GM21717 (cell line): Measurements from ENCODE around the gene FLVCR1.
"Not testable (repeated sequence)": the region's sequence is repeated elsewhere in the genome, so short reads cannot be mapped to it uniquely, and the experiment has no call there.

Source experiments
- ATAC-seq: cut with Tn5 transposase; IDR thresholded peaks from one replicate; pipeline ENCODE4 v1.9.1; 2021; ENCODE audit warnings: mild to moderate bottlenecking, moderate library complexity; ENCODE audit not compliant: unreplicated experiment

Gene FLVCR1

GRCh38 chr1:212857992-212858460 lies at the start of gene FLVCR1:
Gene FLVCR1 (plus strand): TSS chr1:212858275. CDS start chr1:212858453, 178 bp downstream.
- peak; percentile 98 for ATAC-seq

- ATAC-seq = no peak
Observed at GRCh38 chr1:212814537-212815334, 43.3 kb upstream of the FLVCR1 start.

GRCh38 chr1:212816567-212817278 lies 41.4 kb upstream of the FLVCR1 start:
- no peak for ATAC-seq

DNA sequence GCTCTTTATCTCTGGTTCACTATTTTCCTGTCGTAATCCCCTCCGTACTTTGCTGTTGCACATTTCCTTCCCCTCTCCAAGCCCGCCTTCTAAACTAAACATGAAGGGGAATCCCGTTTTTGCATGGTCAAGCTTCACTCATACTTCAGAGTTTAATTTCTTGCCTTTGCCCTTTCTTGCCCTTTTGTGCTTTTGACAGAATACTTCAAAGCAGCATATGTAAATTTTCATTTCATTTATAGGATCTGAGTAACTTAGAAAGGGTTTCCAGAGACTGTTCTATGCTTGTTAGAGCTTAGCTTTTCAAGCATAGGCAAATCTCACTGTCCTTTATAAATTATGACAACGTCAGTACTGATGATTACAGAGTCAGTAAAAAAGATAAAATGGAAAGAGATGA lies 38.3 kb upstream of the FLVCR1 start:
- ATAC-seq = peak; percentile 78

DNA sequence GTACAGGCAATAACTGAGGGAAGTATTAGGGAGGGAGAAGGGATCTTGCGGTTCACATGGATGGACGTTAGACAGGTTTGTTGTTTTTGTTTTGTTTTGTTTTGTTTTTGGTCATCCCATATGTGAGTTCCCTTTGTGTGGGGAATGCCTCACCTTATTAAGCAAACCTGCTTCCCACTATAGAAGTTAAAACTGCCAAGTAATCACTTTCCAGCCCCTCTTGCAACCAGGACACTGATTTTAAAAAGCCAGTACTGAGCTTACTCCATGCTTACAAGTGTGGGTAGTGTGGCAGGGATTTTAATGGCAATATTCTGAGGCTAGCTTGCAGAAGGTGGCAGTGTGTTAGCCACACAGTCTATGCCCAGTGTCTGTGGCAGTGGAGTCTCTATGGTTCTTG lies 37.1 kb upstream of the FLVCR1 start:
- no peak for ATAC-seq

- ATAC-seq = no peak
Observed at GRCh38 chr1:212822956-212823355, 35.1 kb upstream of the FLVCR1 start.

- ATAC-seq = no peak
Observed at GRCh38 chr1:212824201-212824600, 33.9 kb upstream of the FLVCR1 start.

DNA sequence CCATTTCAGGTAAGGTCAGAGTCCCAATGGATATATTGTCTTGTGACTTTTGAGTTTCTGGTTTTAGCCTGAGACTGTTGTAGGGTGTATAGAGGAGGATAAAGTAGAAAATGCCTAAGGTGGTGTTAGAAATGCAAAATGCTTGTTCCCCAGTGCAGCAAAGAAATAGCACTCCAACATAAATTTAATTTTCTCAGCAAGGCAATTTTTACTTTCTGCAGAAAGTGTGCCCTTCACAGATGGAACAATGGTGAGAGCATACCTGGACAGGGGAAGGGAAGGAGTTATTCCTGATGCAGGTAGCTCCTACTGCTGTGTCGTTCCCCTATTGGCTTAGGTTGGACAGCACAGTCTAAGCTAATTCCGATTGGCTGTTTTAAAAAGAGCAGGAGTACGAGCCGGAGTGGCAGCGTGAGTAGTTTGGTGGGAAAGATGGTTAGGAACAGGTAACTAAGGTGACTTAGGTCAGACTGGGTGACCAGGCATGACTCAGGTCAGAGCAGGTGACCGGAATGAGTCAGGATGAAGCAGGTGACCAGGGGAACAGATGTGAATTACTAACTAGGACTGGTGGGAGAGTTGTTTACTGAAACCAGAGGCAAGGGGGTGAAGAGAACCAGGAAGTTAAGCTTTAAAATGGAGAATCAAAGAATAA lies 32.1 kb upstream of the FLVCR1 start:
- no peak for ATAC-seq

GRCh38 chr1:212827171-212827776 lies 30.8 kb upstream of the FLVCR1 start:
- ATAC-seq = no peak

- no peak for ATAC-seq
Observed at GRCh38 chr1:212827831-212828278, 30.2 kb upstream of the FLVCR1 start.

DNA sequence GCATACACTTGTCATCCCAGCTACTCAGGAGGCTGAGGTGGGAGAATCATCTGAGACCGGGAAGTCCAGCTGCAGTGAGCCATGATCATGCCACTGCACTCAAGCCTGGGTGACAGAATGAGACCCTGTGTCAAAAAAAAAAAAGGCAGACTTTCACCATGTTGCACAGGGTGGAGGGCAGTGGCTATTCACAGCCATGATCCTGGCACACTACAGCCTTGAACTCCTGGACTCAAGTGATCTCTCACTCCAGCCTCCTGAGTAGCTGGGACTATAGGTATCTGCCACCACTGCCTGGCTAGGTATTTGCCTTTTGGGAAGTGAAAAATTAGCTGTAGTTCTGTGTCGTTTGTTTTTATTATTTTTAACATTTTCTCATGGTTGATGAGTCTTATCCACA lies 29.7 kb upstream of the FLVCR1 start:
- no peak for ATAC-seq

DNA sequence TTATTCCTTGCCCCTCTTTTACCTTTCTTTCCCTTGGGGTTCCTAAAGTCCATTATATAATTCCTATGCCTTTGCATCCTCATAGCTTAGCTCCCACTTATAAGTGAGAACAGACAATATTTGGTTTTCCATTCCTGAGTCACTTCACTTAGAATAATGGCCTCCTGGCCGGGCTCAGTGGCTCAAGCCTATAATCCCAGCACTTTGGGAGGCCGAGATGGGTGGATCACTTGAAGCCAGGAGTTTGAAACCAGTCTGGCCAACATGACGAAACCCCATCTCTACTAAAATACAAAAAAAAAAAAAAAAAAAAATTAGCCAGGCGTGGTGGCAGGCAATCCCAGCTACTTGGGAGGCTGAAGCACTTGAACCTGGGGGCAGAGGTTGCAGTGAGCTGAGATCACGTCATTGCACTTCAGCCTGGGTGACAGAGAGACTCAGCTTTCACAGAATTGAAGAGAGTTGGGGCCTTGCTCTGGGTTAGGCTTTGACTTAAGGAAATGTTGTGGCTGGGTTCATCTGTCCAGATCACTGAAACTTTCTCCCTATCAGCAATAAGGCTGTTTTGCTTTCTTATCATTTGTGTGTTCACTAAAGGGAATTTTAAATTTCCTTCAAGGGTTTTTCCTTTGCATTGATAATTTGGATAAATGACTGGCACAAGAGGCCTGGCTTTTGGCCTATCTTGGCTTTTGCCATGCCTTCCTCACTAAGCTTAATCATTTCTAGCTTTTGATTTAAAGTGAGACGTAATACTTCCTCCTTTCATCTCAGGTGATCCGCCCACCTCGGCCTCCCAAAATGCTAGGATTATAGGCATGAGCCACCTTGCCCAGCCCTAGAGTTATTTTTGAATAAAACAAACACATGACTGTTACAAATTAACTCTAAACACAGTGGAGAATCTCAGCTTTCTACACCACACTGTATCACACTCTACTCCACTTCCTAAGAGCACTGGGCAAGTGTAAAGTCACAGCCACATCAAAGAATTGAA lies 24.6 kb upstream of the FLVCR1 start:
- peak; percentile 73 for ATAC-seq

- ATAC-seq = no peak
Observed at GRCh38 chr1:212838145-212838544, 19.9 kb upstream of the FLVCR1 start.

- not testable (repeated sequence) for ATAC-seq
Observed at GRCh38 chr1:212844521-212844920, 13.6 kb upstream of the FLVCR1 start.

GRCh38 chr1:212847549-212847948 lies 10.5 kb upstream of the FLVCR1 start, which contains the start of gene SPATA45:
Gene SPATA45 (minus strand): TSS chr1:212847649. CDS start chr1:212836149, 11,500 bp downstream.
- ATAC-seq = no peak

- no peak for ATAC-seq
Observed at GRCh38 chr1:212852105-212852688, 5.9 kb upstream of the FLVCR1 start.

DNA sequence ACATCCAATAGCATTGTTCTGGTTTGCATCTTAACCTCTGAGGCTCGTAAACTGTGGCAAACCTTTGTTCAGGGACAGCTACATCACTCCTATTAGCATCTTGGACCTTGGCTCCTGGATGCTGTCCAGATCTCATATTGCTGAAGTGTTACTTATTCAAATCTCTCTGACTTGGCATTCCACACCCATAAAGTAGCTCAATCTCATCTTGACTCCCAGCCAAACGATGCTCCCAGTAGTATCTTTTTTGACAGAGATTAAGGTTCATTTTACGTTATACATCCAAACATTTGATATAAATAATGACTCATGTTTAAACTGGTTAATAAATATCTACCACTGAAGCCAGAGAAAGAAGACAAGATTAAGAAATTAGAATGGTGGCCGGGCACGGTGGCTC lies 4.4 kb upstream of the FLVCR1 start:
- no peak for ATAC-seq

- ATAC-seq = no peak
Observed at GRCh38 chr1:212856755-212857154, 1.3 kb upstream of the FLVCR1 start.
